MG63 (cell line): ENCODE results near the gene VANGL1. TPM values are rescaled to one million over a fixed set of nuclear protein-coding genes. Genes with fewer than 3 reads are reported as not detected.

ENCODE experiments used
- DNase-seq: peaks from one replicate; pipeline ENCODE4 v3.0.0-alpha.2; 2020
- H3K27me3 ChIP-seq: fragments of 250-450 bp; sonication (Bioruptor Pico); 2 replicates; pipeline ENCODE4 v1.5.1; 2020; ENCODE audit warnings: mild to moderate bottlenecking, moderate library complexity
- H3K36me3 ChIP-seq: fragments of 250-450 bp; sonication (Bioruptor Pico); 2 replicates; pipeline ENCODE4 v1.5.1; 2020; ENCODE audit warnings: mild to moderate bottlenecking, moderate library complexity
- H3K4me3 ChIP-seq: fragments of 250-450 bp; sonication (Bioruptor Pico); 2 replicates; pipeline ENCODE4 v1.5.1; 2020; ENCODE audit warnings: mild to moderate bottlenecking, moderate library complexity
- H3K9me3 ChIP-seq: fragments of 250-450 bp; sonication (Bioruptor Pico); 2 replicates; pipeline ENCODE4 v1.5.1; 2020; ENCODE audit warnings: mild to moderate bottlenecking, moderate library complexity
- total RNA-seq: library from RNA; depleted of rRNA; stranded (reverse); fragments of >200 nt; shearing (Covaris generic); gene quantifications from 2 replicates; pipeline ENCODE4 v1.2.3, GENCODE V29; 2014; ENCODE audit warnings: low replicate concordance; rRNA removed

VANGL1 gene
- total RNA-seq, 1 experiment from 2014 or later: 4.9 TPM

DNA sequence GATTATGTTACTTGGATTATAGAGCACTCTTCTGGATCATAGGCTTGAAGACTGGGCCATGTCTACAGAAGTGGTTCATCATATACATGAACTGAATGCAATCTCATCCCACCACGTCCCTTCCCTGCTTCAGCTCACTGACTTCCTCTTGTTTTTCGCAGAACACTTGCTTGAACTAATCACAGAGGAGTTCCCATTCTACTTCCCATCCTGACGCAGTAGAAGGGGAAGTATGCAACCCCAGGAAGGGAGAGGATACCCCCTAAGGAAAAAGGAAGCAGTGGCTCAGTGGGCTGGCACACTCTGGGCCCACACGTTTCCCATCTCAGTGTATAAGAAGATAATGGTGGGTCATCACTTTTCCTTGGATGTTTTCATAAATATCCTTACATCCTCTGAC, 90.5 kb downstream of the VANGL1 start:
- H3K36me3 ChIP-seq: no peaks in the 10 kb centered on the region
- H3K4me3 ChIP-seq: no peak overlapping the region
- H3K27me3 ChIP-seq: no peaks in the 10 kb centered on the region
- no peaks in the 10 kb centered on the region for H3K9me3 ChIP-seq
- DNase-seq: no peak

- no peak for DNase-seq
- Histone ChIP-seq H3K4me3 (no peak overlapping the region), H3K27me3 (0 out of 2 replicates have a peak, but pooled peaks cover 2% of the 10 kb centered on the region), H3K9me3 (no peaks in the 10 kb centered on the region), H3K36me3 (no peaks in the 10 kb centered on the region)
These were observed 99.0 kb downstream of the VANGL1 start for GRCh38 chr1:115740811-115741210.

DNA sequence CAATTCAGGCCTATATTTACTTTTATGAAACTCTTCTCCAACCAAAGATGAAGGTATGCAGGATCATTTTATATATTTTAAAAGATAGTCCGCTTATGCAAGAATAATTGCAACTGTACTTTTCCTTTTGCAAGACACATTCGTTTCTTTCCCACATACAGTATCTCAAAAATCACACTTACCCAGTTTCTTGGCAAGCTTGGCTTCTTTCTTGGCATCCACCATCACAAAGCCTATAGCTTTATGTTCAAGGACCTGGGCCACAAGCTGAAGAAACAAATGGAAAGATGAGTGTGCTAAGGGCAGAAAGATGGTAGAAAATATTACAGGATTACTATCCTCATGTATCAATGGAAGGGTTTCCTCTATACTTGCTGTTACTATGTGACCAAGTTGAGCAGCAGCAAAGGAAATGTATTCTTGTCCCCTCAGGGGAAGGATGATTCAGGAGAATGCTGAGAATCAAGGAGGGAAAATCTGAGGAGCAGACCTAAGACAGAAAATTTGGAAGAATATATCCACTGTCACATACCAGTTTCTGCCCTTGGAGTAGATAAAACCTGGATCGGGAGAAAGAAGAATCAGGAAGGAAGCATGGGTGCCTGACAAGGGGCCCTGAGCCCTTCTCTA, 103.0 kb downstream of the VANGL1 start:
- Histone ChIP-seq H3K36me3 (no peaks in the 10 kb centered on the region), H3K9me3 (no peaks in the 10 kb centered on the region; the same call in 1 of the 2 replicates), H3K4me3 (no peak overlapping the region), H3K27me3 (no peaks in the 10 kb centered on the region)
- no peak for DNase-seq

DNA sequence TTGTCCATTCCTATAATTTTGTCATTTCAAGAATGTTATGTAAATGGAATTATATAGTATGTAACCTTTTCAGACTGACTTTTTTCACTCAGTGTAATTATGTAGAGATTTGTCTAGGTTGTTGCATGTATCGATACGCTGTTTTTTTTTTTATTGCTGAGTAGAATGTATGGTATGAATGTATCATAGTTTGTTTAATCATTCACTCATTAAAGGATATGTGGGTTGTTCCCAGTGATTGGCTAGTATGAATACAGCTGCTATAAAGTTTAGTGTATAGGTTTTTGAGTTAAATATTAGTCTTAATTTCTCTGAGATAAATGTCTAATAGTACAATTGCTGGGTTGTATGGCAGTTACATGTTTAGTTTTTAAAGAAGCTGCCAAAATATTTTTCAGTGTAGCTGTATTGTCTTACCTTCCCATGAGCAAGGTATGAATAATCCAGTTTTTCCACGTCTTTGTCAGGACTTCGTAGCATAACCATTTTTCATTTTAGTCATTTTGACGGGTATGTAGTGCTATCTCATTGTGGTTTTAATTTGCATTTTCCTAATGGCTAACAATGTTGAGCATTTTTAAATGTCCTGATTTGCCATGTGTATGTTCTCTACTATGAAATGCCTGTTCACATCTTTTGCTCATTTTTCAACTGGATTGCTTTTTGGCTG, 104.4 kb downstream of the VANGL1 start:
- DNase-seq: no peak
- H3K27me3 ChIP-seq: no peaks in the 10 kb centered on the region
- H3K9me3 ChIP-seq: no peaks in the 10 kb centered on the region; the same call in 1 of the 2 replicates
- H3K36me3 ChIP-seq: no peaks in the 10 kb centered on the region
- H3K4me3 ChIP-seq: no peak overlapping the region

Other genes starting within 250 kb of the VANGL1 start
- gene CASQ2, start 126.7 kb downstream of the VANGL1 start, total RNA-seq: not detected in 2 replicates
- not detected in 2 replicates for gene NHLH2, start 199.2 kb downstream of the VANGL1 start, total RNA-seq